Gastroesophageal sphincter (tissue), 4 donors: Measurements from ENCODE around the gene MACROD2. TPM values are rescaled to one million over a fixed set of nuclear protein-coding genes. Genes with fewer than 3 reads are reported as not detected.

Source experiments
- ATAC-seq: fragments of 150-250 bp; one replicate; pipeline ENCODE4 v1.9.1; 2016; ENCODE audit warnings: mild to moderate bottlenecking, moderate library complexity
- H3K27ac ChIP-seq, 4 donors: fragments of 200-600 bp; sonication (generic) in 3 of 4; 1 replicate in 3 of 4; 2 replicates in 1 of 4; pipeline ENCODE4 v1.5.1; 2016 to 2019
- H3K27me3 ChIP-seq: fragments of 200-600 bp; sonication (generic); one replicate; pipeline ENCODE4 v1.5.1; 2019
- H3K36me3 ChIP-seq, 2 donors: fragments of 200-600 bp; sonication (generic); one replicate each; pipeline ENCODE4 v1.5.1; 2019; ENCODE audit warnings: control low read depth in 1 of 2
- H3K4me1 ChIP-seq, 3 donors: fragments of 200-600 bp; sonication (generic); 1 replicate in 2 of 3; 2 replicates in 1 of 3; pipeline ENCODE4 v1.5.1; 2016 to 2019; ENCODE audit warnings: control low read depth in 2 of 3
- H3K4me3 ChIP-seq, 2 donors: fragments of 200-600 bp; sonication (generic); one replicate each; pipeline ENCODE4 v1.5.1; 2019; ENCODE audit warnings: mild to moderate bottlenecking in 1 of 2, moderate library complexity in 1 of 2
- H3K9me3 ChIP-seq, 3 donors: fragments of 200-600 bp; sonication (generic); one replicate each; pipeline ENCODE4 v1.5.1; 2017 to 2019; ENCODE audit warnings: control low read depth in 2 of 3
- CTCF ChIP-seq, 4 experiments: fragments of 200-600 bp in 2 of 4; fragments of 450-650 bp in 2 of 4; sonication (generic) in 1 of 4; IDR thresholded peaks; one replicate each; pipeline ENCODE4 v1.5.1; 2017 to 2019; ENCODE audit warnings: antibody characterized with exemption in 4 of 4, mild to moderate bottlenecking in 2 of 4, moderate library complexity in 2 of 4
- EP300 ChIP-seq: sonication (generic); formaldehyde crosslinking; IDR thresholded peaks from one replicate; pipeline ENCODE4 v1.6.1; 2017; ENCODE audit warnings: antibody characterized with exemption, mild to moderate bottlenecking
- POLR2A ChIP-seq, 2 donors: fragments of 450-650 bp; IDR thresholded peaks; one replicate each; pipeline ENCODE4 v1.6.1; 2017; ENCODE audit warnings: antibody characterized with exemption in 2 of 2, mild to moderate bottlenecking in 2 of 2, moderate library complexity in 1 of 2
- POLR2AphosphoS5 ChIP-seq: sonication (generic); formaldehyde crosslinking; IDR thresholded peaks from one replicate; pipeline ENCODE4 v1.6.1; 2017; ENCODE audit warnings: antibody characterized with exemption
- WGBS, 2 donors: methylation state at CpG; one replicate each; pipeline ENCODE4 v1.1.5; 2018; ENCODE audit warnings: low coverage in 1 of 2; 5-methylcytosine and 5-hydroxymethylcytosine counted together
- total RNA-seq, 4 donors: library from RNA; depleted of rRNA; stranded (reverse); fragments of >200 nt; gene quantifications; one replicate each; pipeline ENCODE4 v1.1.0, GENCODE V29; 2016

The MACROD2 gene
- total RNA-seq, 4 donors from 2014 or later, result 4.0 to 12.1 (median 7.4) TPM

- no peaks in the 10 kb centered on the region for H3K36me3 ChIP-seq
- H3K9me3 ChIP-seq, result no peaks in the 10 kb centered on the region
- no peaks in the 10 kb centered on the region for H3K4me1 ChIP-seq
- TF ChIP-seq CTCF (IDR thresholded peaks at IDR 0.05) (no peak), POLR2A (IDR thresholded peaks at IDR 0.05) (no peak)
- H3K4me3 ChIP-seq, result no peak overlapping the region
- WGBS, 2 donors, result 92 to 100% methylated on average over 3 to 7 of the region's 8 CpGs
- ATAC-seq, result no peak
- H3K27me3 ChIP-seq, result no peaks in the 10 kb centered on the region
- H3K27ac ChIP-seq, result no peak overlapping the region
Measured at GRCh38 chr20:14929388-14929787, 934.1 kb downstream of the MACROD2 start.

GRCh38 chr20:14932040-14932439, 936.7 kb downstream of the MACROD2 start:
- ATAC-seq, result no peak
- Histone ChIP-seq H3K27me3 (no peaks in the 10 kb centered on the region), H3K27ac (no peak overlapping the region), H3K4me3 (no peak overlapping the region), H3K4me1 (no peaks in the 10 kb centered on the region), H3K36me3 (no peaks in the 10 kb centered on the region), H3K9me3 (no peaks in the 10 kb centered on the region)
- TF ChIP-seq POLR2AphosphoS5 (no peak), POLR2A (IDR thresholded peaks at IDR 0.05) (no peak), CTCF (IDR thresholded peaks at IDR 0.05) (no peak), EP300 (no peak)
- 88 to 89% methylated on average over 4 of the region's 4 CpGs for WGBS, 2 donors

- no peak overlapping the region for H3K27ac ChIP-seq
- ATAC-seq, result no peak
- no peak overlapping the region for H3K4me3 ChIP-seq
- H3K36me3 ChIP-seq, result no peaks in the 10 kb centered on the region
- H3K9me3 ChIP-seq, result peaks cover 0 to 15% (median 0%) of the 10 kb centered on the region in 3 donors
- H3K27me3 ChIP-seq, result no peaks in the 10 kb centered on the region
- 20 to 29% methylated on average over 1 of the region's 1 CpG for WGBS, 2 donors
- H3K4me1 ChIP-seq, result no peaks in the 10 kb centered on the region
- no peak for TF ChIP-seq EP300
- TF ChIP-seq POLR2A (IDR thresholded peaks at IDR 0.05), result no peak
- TF ChIP-seq CTCF (IDR thresholded peaks at IDR 0.05), result no peak
- TF ChIP-seq POLR2AphosphoS5, result no peak
Measured at GRCh38 chr20:14935285-14935684, 940.0 kb downstream of the MACROD2 start.

- H3K9me3 ChIP-seq, result peaks cover 0 to 17% (median 0%) of the 10 kb centered on the region in 3 donors
- WGBS, 2 donors, result 89 to 98% methylated on average over 1 to 3 of the region's 3 CpGs
- no peak overlapping the region for H3K4me3 ChIP-seq
- H3K27ac ChIP-seq, result no peak overlapping the region
- H3K36me3 ChIP-seq, result no peaks in the 10 kb centered on the region
- TF ChIP-seq CTCF (IDR thresholded peaks at IDR 0.05) (no peak), EP300 (no peak), POLR2AphosphoS5 (no peak), POLR2A (IDR thresholded peaks at IDR 0.05) (no peak)
- ATAC-seq, result no peak
- no peaks in the 10 kb centered on the region for H3K4me1 ChIP-seq
- H3K27me3 ChIP-seq, result no peaks in the 10 kb centered on the region
Measured at GRCh38 chr20:14937021-14937420, 941.7 kb downstream of the MACROD2 start.

GRCh38 chr20:14937846-14938245, 942.5 kb downstream of the MACROD2 start:
- H3K36me3 ChIP-seq, result no peaks in the 10 kb centered on the region
- H3K27me3 ChIP-seq, result no peaks in the 10 kb centered on the region
- TF ChIP-seq POLR2AphosphoS5, result no peak
- no peak for TF ChIP-seq CTCF (IDR thresholded peaks at IDR 0.05)
- no peak for TF ChIP-seq EP300
- no peak for TF ChIP-seq POLR2A (IDR thresholded peaks at IDR 0.05)
- no peak overlapping the region for H3K27ac ChIP-seq
- 83 to 90% methylated on average over 1 to 2 of the region's 2 CpGs for WGBS, 2 donors
- no peak overlapping the region for H3K4me3 ChIP-seq
- no peak for ATAC-seq
- H3K4me1 ChIP-seq, result no peaks in the 10 kb centered on the region
- peaks cover 0 to 17% (median 0%) of the 10 kb centered on the region in 3 donors for H3K9me3 ChIP-seq
